Activated CD4-positive, alpha-beta memory T cell treated with anti-CD3 and anti-CD28 coated beads, Interleukin-2, amount 10 ng/mL, durations not matched to agents 7 days and 5 days (primary cell): ENCODE measurements around the gene HAPSTR1. TPM values are rescaled to one million over a fixed set of nuclear protein-coding genes. Genes with fewer than 3 reads are reported as not detected.

Experiments
- CTCF ChIA-PET: fragments of 350-600 bp; sonication (Branson Sonifier 250); formaldehyde crosslinking; loops from one replicate; lab custom pipeline; 2021; ENCODE audit warnings: antibody characterized with exemption, inconsistent platforms; lab: Charles Lee
- POLR2A ChIA-PET: fragments of 350-600 bp; sonication (Branson Sonifier 250); formaldehyde crosslinking; loops from one replicate; lab custom pipeline; 2021; ENCODE audit warnings: antibody characterized with exemption; lab: Charles Lee
- DNase-seq: peaks from one replicate; pipeline ENCODE4 v3.0.0-alpha.2; 2020
- H3K27ac Mint-ChIP-seq: one replicate; pipeline ENCODE4 v1.8.0; 2021; ENCODE audit warnings: mild to moderate bottlenecking, mixed read lengths
- H3K27me3 Mint-ChIP-seq: one replicate; pipeline ENCODE4 v1.8.0; 2021; ENCODE audit warnings: mixed read lengths
- H3K36me3 Mint-ChIP-seq: one replicate; pipeline ENCODE4 v1.8.0; 2021; ENCODE audit warnings: low read depth, mixed read lengths
- H3K4me1 Mint-ChIP-seq: one replicate; pipeline ENCODE4 v1.8.0; 2021; ENCODE audit warnings: mixed read lengths
- H3K4me3 Mint-ChIP-seq: one replicate; pipeline ENCODE4 v1.8.0; 2021; ENCODE audit warnings: mild to moderate bottlenecking, mixed read lengths
- H3K9me3 Mint-ChIP-seq: one replicate; pipeline ENCODE4 v1.8.0; 2021; ENCODE audit warnings: mixed read lengths
- total RNA-seq, 2 experiments: library from RNA; stranded (reverse); gene quantifications; one replicate each; pipeline ENCODE4 v1.2.3, GENCODE V29; 2021

Gene HAPSTR1
- total RNA-seq, 2 experiments from 2014 or later: 65.1 to 65.3 TPM

- ChIA-PET CTCF (interaction anchor here (0.7 to 3.3 kb wide), 10 partner anchors 10 to 1036 kb away, joined by 3 to 17 read pairs (median 3); no protein-coding TSS in a partner anchor), POLR2A (interaction anchor here (1.3 kb wide), 1 partner anchor 12 kb away, joined by 4 read pairs; no protein-coding TSS in a partner anchor)
- Mint-ChIP-seq H3K27ac (no peak overlapping the region), H3K9me3 (no peaks in the 10 kb centered on the region), H3K4me3 (no peak overlapping the region), H3K36me3 (no peaks in the 10 kb centered on the region), H3K27me3 (peaks cover 10% of the 10 kb centered on the region), H3K4me1 (peaks cover 32% of the 10 kb centered on the region)
- DNase-seq: peak; percentile 9
Measured at GRCh38 chr16:9134306-9134705, 42.9 kb downstream of the HAPSTR1 start.

- no peaks in the 10 kb centered on the region for H3K9me3 Mint-ChIP-seq
- H3K4me1 Mint-ChIP-seq: peaks cover 33% of the 10 kb centered on the region
- H3K4me3 Mint-ChIP-seq: no peak overlapping the region
- ChIA-PET POLR2A (interaction anchor here (1.3 kb wide), 1 partner anchor 12 kb away, joined by 4 read pairs; no protein-coding TSS in a partner anchor), CTCF (interaction anchor here (0.6 to 3.3 kb wide), 9 partner anchors 10 to 1035 kb away, joined by 3 to 17 read pairs (median 3); no protein-coding TSS in a partner anchor)
- no peak overlapping the region for H3K27ac Mint-ChIP-seq
- H3K27me3 Mint-ChIP-seq: peaks cover 10% of the 10 kb centered on the region
- H3K36me3 Mint-ChIP-seq: no peaks in the 10 kb centered on the region
- peak; percentile 65 for DNase-seq
Measured at GRCh38 chr16:9134739-9135138, 43.3 kb downstream of the HAPSTR1 start.

GRCh38 chr16:9135797-9136196 is 44.4 kb downstream of the HAPSTR1 start:
- CTCF ChIA-PET: interaction anchor here (1.0 to 3.3 kb wide), 6 partner anchors 13 to 255 kb away, joined by 3 to 17 read pairs (median 4); no protein-coding TSS in a partner anchor
- no peaks in the 10 kb centered on the region for H3K36me3 Mint-ChIP-seq
- peak; percentile 28 for DNase-seq
- H3K4me1 Mint-ChIP-seq: peaks cover 35% of the 10 kb centered on the region
- H3K27me3 Mint-ChIP-seq: peaks cover 10% of the 10 kb centered on the region
- no peaks in the 10 kb centered on the region for H3K9me3 Mint-ChIP-seq
- H3K4me3 Mint-ChIP-seq: no peak overlapping the region
- POLR2A ChIA-PET: interaction anchor here (0.7 to 1.2 kb wide), 3 partner anchors 34 to 339 kb away, joined by 3 to 4 read pairs (median 3); no protein-coding TSS in a partner anchor
- no peak overlapping the region for H3K27ac Mint-ChIP-seq

GRCh38 chr16:9136596-9136995 is 45.2 kb downstream of the HAPSTR1 start:
- H3K4me3 Mint-ChIP-seq: no peak overlapping the region
- H3K27ac Mint-ChIP-seq: no peak overlapping the region
- H3K4me1 Mint-ChIP-seq: peaks cover 34% of the 10 kb centered on the region
- ChIA-PET POLR2A (interaction anchor here (0.7 to 1.2 kb wide), 2 partner anchors 319 to 340 kb away, joined by 3 to 4 read pairs; no protein-coding TSS in a partner anchor), CTCF (interaction anchor here (1.0 to 3.3 kb wide), 2 partner anchors 84 to 128 kb away, joined by 3 to 17 read pairs; no protein-coding TSS in a partner anchor)
- no peaks in the 10 kb centered on the region for H3K9me3 Mint-ChIP-seq
- H3K27me3 Mint-ChIP-seq: peaks cover 10% of the 10 kb centered on the region
- DNase-seq: no peak
- no peaks in the 10 kb centered on the region for H3K36me3 Mint-ChIP-seq

GRCh38 chr16:9138021-9138680 is 46.7 kb downstream of the HAPSTR1 start:
- peaks cover 10% of the 10 kb centered on the region for H3K27me3 Mint-ChIP-seq
- H3K27ac Mint-ChIP-seq: no peak overlapping the region
- no peak for DNase-seq
- H3K9me3 Mint-ChIP-seq: no peaks in the 10 kb centered on the region
- POLR2A ChIA-PET: no interaction called here
- no peak overlapping the region for H3K4me3 Mint-ChIP-seq
- peaks cover 26% of the 10 kb centered on the region for H3K4me1 Mint-ChIP-seq
- CTCF ChIA-PET: interaction anchor here (0.9 to 2.5 kb wide), 14 partner anchors 8 to 321 kb away, joined by 3 to 19 read pairs (median 4); partner anchors contain the start of genes CARHSP1 and HAPSTR1
- no peaks in the 10 kb centered on the region for H3K36me3 Mint-ChIP-seq

- POLR2A ChIA-PET: no interaction called here
- DNase-seq: peak; percentile 68
- no peaks in the 10 kb centered on the region for H3K36me3 Mint-ChIP-seq
- H3K9me3 Mint-ChIP-seq: no peaks in the 10 kb centered on the region
- H3K4me1 Mint-ChIP-seq: peaks cover 23% of the 10 kb centered on the region
- H3K27me3 Mint-ChIP-seq: peaks cover 10% of the 10 kb centered on the region
- CTCF ChIA-PET: interaction anchor here (0.6 to 2.5 kb wide), 23 partner anchors 8 to 484 kb away, joined by 3 to 19 read pairs (median 4); partner anchors contain the start of genes CARHSP1 and HAPSTR1
- no peak overlapping the region for H3K27ac Mint-ChIP-seq
- H3K4me3 Mint-ChIP-seq: no peak overlapping the region
Measured at GRCh38 chr16:9138731-9139501, 47.5 kb downstream of the HAPSTR1 start.

- CTCF ChIA-PET: interaction anchor here (0.7 to 1.6 kb wide), 8 partner anchors 9 to 485 kb away, joined by 3 to 7 read pairs (median 4); partner anchors contain the start of gene CARHSP1
- no peak for DNase-seq
- peaks cover 19% of the 10 kb centered on the region for H3K4me1 Mint-ChIP-seq
- no peak overlapping the region for H3K27ac Mint-ChIP-seq
- H3K36me3 Mint-ChIP-seq: no peaks in the 10 kb centered on the region
- no peak overlapping the region for H3K4me3 Mint-ChIP-seq
- peaks cover 11% of the 10 kb centered on the region for H3K27me3 Mint-ChIP-seq
- POLR2A ChIA-PET: no interaction called here
- H3K9me3 Mint-ChIP-seq: no peaks in the 10 kb centered on the region
Measured at GRCh38 chr16:9139965-9140364, 48.5 kb downstream of the HAPSTR1 start.

Other genes with a start within 250 kb of the HAPSTR1 start
- 100 to 1,000 TPM; 168 to 179 TPM for gene CARHSP1, start 222.6 kb upstream of the HAPSTR1 start, total RNA-seq
- gene LITAFD, start 209.3 kb upstream of the HAPSTR1 start, total RNA-seq: not detected
- gene USP7, start 127.7 kb upstream of the HAPSTR1 start, total RNA-seq: 100 to 1,000 TPM; 162 to 166 TPM